NCI-H1930 (cell line): ENCODE results near the gene TMEM168.
"Not testable (repeated sequence)": the region's sequence is repeated elsewhere in the genome, so short reads cannot be mapped to it uniquely, and the experiment has no call there.

Experiments used
- DNase-seq, 2 experiments: peaks; one replicate each; lab custom pipeline; 2025; lab: John Stamatoyannopoulos, UW

The TMEM168 gene

DNA sequence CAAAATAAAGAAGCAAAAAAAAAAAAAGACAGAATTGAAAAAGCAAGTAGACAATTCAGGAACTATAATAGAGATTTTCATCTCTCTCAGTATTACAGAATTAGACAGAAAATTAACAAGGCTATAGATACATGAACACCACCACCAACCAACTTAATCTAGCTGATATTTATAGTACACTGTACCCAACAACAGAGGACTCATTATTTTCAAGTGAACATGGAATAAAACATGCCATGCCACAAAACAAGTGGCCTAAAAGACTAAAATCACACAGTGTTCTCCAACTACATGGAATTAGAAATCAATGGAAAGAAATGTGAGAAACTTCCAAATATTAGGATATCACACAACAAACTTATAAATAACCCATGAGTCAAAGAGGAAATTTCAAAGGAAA is 9.1 kb downstream of the TMEM168 start:
- no peak for DNase-seq

GRCh38 chr7:112779667-112780066 is 10.5 kb downstream of the TMEM168 start:
- DNase-seq: no peak

DNA sequence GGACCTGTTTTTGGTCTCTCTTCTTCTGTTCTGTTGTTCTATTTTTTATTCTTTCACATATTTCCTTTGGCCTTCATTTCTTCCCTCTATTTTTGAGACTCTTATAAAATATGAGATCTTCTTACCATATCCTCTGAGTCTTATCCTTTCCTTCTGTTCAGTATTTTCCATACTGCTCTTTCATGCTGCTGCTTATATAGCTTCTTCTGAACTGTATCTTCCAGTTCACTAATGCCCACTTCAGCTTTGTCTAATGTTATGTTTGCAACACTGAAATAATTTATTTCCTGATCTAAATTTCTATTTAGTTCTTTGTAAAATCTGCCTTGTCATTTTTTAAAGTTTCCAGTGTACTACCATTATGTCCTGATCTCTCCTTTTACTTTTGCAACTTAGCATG is 12.8 kb downstream of the TMEM168 start:
- DNase-seq: no peak

GRCh38 chr7:112771166-112771565 is 19.0 kb downstream of the TMEM168 start:
- no peak for DNase-seq

DNA sequence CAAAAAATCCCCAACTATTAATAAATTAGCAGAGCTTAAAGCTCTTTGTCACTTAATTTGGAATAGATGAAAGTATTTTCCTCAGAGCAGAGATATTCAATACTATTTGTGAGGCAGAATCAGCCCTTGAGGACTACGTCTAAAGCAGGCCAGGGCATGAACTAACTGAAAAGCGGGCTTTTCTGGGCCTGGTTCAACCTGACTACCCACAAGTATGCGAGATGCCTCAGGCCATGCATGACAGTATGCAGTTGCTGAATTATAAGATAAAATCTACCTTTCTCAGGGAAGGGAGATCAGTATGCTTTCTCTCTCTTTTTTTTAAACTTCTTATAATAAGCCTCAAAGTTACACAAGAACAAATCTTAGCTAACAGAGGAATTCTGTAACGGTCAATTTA is 20.1 kb downstream of the TMEM168 start:
- no peak for DNase-seq

GRCh38 chr7:112765105-112765504 is 25.1 kb downstream of the TMEM168 start:
- no peak for DNase-seq

DNA sequence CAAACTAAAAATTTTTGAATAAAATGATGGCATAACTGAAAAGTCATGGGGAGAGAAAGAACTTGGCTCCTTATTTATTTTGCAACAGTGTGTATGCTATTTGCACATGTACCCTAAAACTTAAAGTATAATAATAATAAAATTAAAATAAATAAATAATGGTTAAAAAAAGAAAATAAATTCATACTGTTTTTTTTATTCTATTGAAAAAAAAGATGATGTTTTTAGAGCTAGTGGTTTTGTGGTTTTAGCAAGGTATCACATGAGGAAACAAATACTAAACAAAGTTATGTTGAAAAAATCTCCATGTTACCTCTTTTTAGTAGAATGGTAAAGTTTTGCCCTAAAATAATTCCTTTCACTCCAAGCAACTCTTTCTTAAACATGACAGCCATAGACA is 26.2 kb downstream of the TMEM168 start:
- DNase-seq: no peak

DNA sequence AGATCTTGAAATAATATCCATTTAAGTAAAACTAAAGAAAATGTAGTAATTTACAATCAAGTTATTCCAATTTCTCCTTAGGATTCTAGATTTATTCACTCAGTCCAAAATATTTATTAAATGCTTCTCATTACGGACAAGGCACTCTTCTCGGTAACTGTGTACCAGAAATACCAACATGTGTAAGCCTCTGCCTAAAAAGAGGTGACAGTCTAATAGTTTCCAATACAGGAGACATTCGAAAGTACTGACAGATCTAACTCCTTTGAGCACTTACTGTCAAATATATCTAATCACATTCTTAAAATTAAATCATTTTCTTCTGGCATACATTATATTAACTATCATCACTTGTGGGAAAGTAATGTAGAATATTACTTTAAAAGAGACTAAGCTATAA is 26.9 kb downstream of the TMEM168 start:
- DNase-seq: no peak

- no peak for DNase-seq
Measured at GRCh38 chr7:112759905-112760304, 30.3 kb downstream of the TMEM168 start.

DNA sequence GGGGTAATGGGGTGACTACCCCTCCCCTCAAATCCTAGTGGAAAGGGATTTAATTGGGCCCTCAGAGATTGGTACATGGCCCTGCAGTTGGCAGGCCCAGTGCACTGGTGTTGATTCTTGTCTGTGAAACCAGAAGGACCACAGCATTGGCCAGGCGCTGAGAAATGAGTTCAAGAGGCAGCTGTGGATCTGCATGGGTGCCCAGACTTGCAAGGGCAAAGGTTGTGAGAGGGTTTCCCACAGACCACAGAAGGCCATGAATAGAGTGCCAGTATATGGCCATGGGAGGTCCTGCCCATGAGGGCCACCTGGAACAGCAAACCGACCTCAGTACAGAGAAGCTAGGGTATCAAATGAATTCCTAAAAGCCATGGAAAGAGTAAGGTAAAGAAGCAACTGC is 32.9 kb downstream of the TMEM168 start:
- no peak for DNase-seq

- no peak for DNase-seq
Measured at GRCh38 chr7:112753298-112753697, 36.9 kb downstream of the TMEM168 start.

DNA sequence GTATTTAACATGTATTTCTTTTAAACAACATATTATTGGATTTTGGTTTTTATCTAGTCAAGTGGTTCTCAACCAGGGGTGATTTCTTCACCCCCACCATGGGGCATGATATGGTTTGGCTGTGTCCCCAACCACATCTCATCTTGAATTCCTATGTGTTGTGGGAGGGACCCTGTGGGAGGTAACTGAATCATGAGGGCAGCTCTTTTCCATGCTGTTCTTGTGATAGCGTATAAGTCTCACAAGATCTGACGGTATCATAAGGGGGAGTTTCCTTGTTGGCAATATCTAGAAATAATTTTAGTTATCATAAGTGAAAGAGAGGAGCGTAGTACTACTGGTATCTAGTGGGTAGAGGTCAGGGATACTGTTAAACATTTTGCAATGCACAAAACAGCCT is 37.6 kb downstream of the TMEM168 start:
- no peak for DNase-seq

DNA sequence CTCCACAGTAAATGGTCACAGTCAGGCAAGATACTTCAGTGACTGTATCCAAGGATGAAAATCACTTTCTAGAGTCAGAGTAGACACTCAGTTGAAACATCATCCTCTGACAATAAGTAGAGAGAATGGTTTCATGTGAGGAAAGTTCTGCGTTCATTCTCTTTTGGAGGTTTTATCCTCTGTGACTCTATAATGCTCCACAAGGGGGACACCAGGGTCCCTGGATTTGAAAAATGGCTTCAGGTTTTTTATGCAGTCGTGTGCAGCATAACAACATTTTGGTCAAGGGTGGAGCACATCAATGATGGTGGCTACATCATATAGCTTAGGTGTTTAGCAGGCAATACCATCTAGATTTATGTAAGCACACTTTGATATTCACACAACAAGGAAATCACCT is 40.4 kb downstream of the TMEM168 start:
- no peak for DNase-seq

DNA sequence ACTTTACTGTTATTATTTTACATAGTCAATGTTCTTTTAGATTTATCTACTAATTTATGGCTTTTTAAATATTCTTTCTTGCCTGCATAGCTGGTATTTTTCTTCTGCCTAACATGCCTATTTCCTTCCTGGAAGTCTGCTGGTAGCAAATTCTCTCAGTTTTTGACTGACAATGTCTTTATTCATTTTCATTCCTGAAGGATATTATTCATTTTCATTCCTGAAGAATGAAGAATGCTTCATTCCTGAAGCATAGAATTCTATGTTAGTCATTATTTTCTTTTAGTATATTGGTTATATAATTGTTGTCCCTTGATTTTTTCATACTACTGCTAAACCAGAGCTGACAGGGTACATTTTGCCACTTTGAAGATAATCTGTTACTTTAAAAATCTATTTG is 41.8 kb downstream of the TMEM168 start:
- no peak for DNase-seq

DNA sequence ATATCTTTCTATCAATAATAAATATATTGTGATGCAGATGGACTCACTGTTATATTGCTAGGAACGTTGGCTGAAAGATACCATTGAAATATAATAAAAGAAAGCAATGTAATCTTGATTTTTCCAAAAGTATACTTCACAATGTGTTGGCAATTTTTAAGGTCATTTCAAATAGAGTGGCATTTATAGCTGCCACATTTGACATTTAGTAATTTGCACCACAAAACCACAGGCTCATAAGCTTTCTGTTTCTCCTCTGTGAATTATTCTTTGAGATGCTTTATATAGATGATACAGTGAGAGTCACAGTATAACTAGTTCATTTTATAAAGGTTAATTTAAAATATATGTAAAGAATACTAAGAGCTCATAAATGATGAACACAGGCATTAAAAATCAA is 44.6 kb downstream of the TMEM168 start:
- no peak for DNase-seq

- no peak for DNase-seq
Measured at GRCh38 chr7:112744818-112745217, 45.4 kb downstream of the TMEM168 start.

- DNase-seq: no peak
Measured at GRCh38 chr7:112743811-112744210, 46.4 kb downstream of the TMEM168 start.

GRCh38 chr7:112740667-112741066 is 49.5 kb downstream of the TMEM168 start:
- no peak for DNase-seq

GRCh38 chr7:112739436-112740180 is 50.6 kb downstream of the TMEM168 start:
- no peak for DNase-seq

- no peak for DNase-seq
Measured at GRCh38 chr7:112735261-112735660, 54.9 kb downstream of the TMEM168 start.

GRCh38 chr7:112731324-112731723 is 58.9 kb downstream of the TMEM168 start:
- not testable (repeated sequence) for DNase-seq

GRCh38 chr7:112726076-112726475 is 64.1 kb downstream of the TMEM168 start:
- peak in 1 of 2 experiments; percentile 14 for DNase-seq

GRCh38 chr7:112723416-112723815 is 66.8 kb downstream of the TMEM168 start:
- no peak for DNase-seq

DNA sequence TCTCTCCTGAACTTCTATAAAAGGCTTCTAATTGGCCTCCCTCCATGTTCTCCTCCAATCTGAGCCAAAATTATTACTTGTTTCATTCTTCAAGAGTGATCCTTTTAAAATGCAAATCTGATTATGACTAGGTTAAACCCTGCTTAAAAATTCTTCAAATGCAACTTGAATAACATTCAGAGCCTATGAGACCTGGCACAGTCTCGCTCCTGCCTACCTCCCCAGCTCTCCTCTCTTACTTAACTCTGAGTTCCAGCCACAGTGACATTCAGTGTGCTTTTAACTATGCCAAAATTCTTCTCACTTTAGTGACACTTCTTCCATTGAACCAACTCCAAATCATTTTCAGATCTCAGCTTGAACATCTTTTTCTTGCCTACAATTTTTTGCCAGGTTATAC is 68.8 kb downstream of the TMEM168 start:
- no peak for DNase-seq
